ENCODE measurements around the gene FBXW12. TPM values are rescaled to one million over a fixed set of nuclear protein-coding genes. Genes with fewer than 3 reads are reported as not detected.
"Not testable (repeated sequence)": the region's sequence is repeated elsewhere in the genome, so short reads cannot be mapped to it uniquely, and the experiment has no call there.

FBXW12 gene, protein sequence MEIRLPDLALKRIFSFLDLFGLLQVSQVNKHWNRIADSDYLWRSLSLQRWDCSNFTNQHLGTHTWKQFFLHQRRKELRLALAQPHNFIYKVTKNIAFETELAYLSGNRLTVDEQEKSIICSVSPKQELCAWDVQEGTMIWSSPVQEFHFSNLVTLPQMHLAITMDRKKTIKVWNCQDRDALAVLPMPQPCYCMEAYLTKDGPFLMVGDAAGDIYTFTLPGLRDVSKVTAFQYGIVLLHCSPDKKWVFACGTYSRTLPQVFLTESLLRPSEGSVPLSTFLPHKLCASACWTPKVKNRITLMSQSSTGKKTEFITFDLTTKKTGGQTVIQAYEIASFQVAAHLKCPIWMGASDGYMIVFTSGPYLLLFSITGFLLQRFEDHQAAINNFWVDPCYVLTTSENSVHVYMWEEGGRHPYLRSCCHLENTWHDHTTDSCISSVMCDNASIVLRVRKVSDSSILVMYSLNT
- total RNA-seq (not detected), total RNA-seq (0 reads per million in 2 donors)

DNA sequence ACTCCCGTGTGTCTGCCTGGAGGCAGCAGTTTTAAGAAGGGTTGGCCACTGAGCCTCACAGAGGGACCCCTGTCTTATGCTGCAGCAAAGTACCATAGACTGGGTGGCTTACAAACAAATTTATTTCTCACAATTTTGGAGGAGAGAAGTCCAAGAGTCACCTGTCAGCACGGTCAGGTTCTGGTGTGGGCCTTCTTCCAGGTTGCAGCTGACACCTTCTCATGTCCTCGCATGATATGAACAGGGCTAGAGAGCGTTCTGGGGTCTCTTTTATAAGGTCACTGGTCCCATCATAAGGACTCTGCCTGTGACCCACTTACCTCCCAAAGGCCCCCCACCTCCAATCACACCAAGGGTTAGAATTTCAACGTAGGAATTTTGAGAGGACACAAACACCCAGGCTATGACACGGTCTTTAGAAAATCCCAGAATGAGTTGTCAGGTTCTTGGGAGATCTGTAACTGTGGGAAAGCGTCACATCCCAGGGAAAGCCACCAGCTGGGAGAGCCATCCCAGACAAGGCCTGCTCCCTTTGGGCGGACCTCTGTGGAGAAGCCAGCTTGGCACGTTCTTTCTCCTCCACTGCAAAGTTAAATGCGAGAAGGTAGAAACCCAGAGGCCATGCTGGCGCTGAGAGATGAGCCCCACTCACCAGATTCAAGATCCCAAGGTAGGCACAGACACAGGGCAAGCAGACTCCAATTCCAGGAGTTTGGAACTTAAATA lies at the start of gene FBXW12:
Gene FBXW12, plus strand, starts transcription at position 569 of the 726 bp plus-strand sequence. CDS start 549 bp downstream, outside the sequence.
- H3K27ac Mint-ChIP-seq, result peak within 1 kb of the TSS; percentile 49
- DNase-seq (no peak), ATAC-seq (no peak)
- H3K9me3 ChIP-seq (ENCODE audit: control insufficient read depth, low read length, poor library complexity, severe bottlenecking), result no peaks in the 10 kb centered on the region
- H3K4me3 Mint-ChIP-seq, result no peak within 1 kb of the TSS
- H3K27me3 Mint-ChIP-seq, result no peaks in the 10 kb centered on the region
- no peaks in the 10 kb centered on the region for H3K36me3 Mint-ChIP-seq (ENCODE audit: low read depth)
- peaks cover 9% of the 10 kb centered on the region for H3K4me1 Mint-ChIP-seq

DNA sequence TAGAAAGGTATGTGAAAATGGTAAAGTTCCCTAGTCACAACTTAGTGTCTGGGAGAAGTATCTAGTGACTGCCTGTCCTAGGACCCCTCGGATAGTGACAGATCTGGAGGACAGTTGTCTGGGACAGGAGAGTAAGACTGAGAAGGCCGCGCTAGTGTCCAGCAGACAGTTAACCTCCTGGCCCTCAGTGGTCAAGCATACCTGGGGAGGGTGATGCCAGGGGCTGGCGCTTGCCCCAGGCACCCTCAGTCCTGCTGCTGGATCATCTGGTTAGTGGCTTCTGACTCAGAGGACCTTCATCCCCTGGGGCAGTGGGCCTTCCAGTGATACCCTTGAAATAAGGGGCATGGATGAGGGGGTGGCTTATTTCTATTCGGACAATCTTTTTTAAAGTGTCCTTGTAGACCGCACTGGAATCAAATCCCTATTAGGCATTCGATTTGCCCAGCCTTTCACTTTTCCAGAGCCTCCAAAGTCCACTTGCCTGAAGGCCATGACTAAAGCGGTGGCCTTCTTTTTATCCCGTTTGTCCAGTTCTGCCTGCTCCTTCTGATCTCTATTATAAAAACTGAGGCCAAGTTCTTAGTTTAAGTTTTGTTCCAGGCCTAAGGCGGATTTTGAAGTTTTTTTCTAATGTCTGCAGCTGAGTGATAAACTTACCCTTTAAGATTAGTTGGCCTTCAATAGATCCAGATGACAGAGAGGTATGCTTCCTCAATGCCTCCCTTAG lies 40.1 kb upstream of the FBXW12 start:
- not testable (repeated sequence) for H3K36me3 Mint-ChIP-seq (ENCODE audit: low read depth); H3K27ac Mint-ChIP-seq; H3K4me3 Mint-ChIP-seq; H3K4me1 Mint-ChIP-seq; ATAC-seq; DNase-seq; H3K9me3 ChIP-seq (ENCODE audit: control insufficient read depth, low read length, poor library complexity, severe bottlenecking)
- peaks cover 49% of the 10 kb centered on the region for H3K27me3 Mint-ChIP-seq

DNA sequence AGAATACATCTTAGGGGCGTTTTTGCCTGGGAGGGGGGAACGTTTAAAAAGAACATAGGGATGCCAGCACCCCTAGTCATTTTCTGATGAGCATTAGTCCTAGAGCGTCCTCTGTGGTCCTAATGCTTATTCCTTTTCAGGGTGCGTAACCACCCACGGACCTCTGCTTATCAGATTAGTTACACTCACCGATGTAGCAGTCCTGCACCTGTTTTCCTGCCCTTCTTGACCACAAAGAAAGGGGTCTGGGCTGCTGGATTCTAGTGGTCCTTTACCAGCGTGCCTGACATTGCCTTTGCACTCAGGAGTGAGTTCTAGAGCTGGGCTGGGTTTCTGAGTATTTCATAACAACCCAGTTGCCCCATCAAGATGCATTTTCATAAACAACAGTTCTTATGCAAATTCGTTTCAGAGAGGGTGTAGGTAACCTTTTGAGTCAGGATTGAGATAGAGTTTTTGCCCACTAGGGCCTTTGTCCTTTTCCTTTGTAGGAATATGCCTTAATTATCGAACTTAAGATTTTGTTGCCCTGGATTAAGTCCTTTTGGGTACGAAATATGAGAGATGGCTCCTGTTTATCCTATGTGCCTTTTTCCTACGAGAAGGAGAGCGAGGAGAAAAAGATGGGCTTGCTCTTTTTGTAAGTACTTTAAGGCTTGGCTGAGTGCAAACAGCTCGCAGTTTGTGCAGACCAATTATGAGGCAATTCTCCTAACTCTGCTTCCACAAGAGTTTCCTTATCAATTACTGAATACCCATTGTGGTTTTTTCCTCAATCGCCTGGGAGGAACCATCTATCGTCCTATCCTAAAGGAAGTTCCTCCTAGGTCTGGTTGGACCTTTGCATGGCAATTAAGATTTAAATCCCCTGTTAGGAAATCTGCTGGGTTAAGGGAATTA lies 38.4 kb upstream of the FBXW12 start, which contains the start of gene SPINK8:
Gene SPINK8, minus strand, starts transcription at position 316 of the 900 bp plus-strand sequence. CDS start 5,320 bp downstream, outside the sequence.
- H3K4me1 Mint-ChIP-seq; H3K9me3 ChIP-seq (ENCODE audit: control insufficient read depth, low read length, poor library complexity, severe bottlenecking); H3K27ac Mint-ChIP-seq; H3K4me3 Mint-ChIP-seq; DNase-seq; H3K36me3 Mint-ChIP-seq (ENCODE audit: low read depth); ATAC-seq: not testable (repeated sequence)
- peaks cover 49% of the 10 kb centered on the region for H3K27me3 Mint-ChIP-seq

DNA sequence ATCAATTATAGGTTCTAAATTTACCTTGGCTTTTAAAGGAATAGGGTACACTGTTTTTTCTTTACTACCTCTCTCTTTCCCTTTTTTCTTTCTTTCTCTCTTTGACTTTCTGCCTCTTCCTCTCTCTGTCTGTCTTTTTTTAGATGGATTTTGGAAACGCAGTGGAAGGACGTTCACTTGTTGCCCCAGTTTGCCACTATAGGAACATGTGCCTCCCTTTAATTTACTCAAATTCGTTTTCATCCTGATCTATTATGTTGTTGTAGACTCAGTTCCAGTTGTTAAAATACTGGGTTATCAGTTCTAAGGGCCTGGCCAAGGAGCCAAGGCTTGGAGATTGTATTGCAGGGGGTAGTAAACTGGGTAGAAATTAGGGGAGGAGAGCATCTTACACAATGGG lies 37.4 kb upstream of the FBXW12 start:
- peaks cover 56% of the 10 kb centered on the region for H3K27me3 Mint-ChIP-seq
- H3K4me1 Mint-ChIP-seq, result peaks cover 6% of the 10 kb centered on the region
- no peak overlapping the region for H3K4me3 Mint-ChIP-seq

DNA sequence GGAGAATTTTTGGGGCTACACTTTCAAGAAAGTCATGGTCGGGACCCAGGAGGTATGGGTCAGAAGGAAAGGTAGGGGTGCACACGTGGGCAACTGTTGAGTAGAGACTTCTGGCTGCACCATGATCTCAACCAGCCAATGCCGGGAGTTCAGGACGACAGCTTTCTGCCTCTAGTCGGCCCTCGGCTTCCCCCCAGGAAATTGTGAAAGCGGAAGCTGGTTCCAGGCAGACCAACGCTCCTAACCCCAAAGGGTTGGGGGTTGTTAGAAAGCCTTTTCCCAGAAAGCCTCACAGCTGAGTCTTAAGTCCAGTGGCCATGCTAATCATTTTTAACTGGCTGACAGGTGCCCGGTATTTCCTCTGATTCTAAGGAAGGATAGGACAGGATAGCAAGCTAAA lies 36.7 kb upstream of the FBXW12 start:
- H3K4me1 Mint-ChIP-seq; H3K4me3 Mint-ChIP-seq; H3K27ac Mint-ChIP-seq; ATAC-seq; H3K36me3 Mint-ChIP-seq (ENCODE audit: low read depth); H3K9me3 ChIP-seq (ENCODE audit: control insufficient read depth, low read length, poor library complexity, severe bottlenecking); DNase-seq: not testable (repeated sequence)
- peaks cover 56% of the 10 kb centered on the region for H3K27me3 Mint-ChIP-seq

More for the DNA sequence above, 37.4 kb upstream of the FBXW12 start:
- H3K27ac Mint-ChIP-seq, result no peak overlapping the region
- H3K36me3 Mint-ChIP-seq (ENCODE audit: low read depth), result no peaks in the 10 kb centered on the region
- no peak for ATAC-seq
- H3K9me3 ChIP-seq (ENCODE audit: control insufficient read depth, low read length, poor library complexity, severe bottlenecking), result no peaks in the 10 kb centered on the region
- DNase-seq, result no peak

DNA sequence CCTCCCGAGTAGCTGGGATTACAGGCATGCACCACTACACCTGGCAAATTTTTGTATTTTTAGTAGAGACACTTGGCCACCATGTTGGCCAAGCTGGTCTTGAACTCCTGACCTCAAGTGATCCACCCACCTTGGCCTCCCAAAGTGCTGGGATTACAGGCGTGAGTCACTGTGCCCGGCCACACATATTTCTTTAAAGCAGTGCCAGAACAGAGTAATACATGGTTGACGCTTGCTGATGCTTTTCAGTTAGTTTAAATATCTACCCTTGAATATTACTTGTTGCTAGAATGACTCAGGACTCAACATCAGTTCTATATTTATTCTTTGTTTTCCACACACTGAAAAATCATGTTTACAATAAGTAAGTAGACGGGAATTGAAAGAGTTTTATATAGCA lies 34.5 kb upstream of the FBXW12 start:
- H3K9me3 ChIP-seq (ENCODE audit: control insufficient read depth, low read length, poor library complexity, severe bottlenecking); H3K36me3 Mint-ChIP-seq (ENCODE audit: low read depth); H3K4me3 Mint-ChIP-seq; ATAC-seq; H3K4me1 Mint-ChIP-seq; DNase-seq; H3K27ac Mint-ChIP-seq: not testable (repeated sequence)
- H3K27me3 Mint-ChIP-seq, result peaks cover 51% of the 10 kb centered on the region

DNA sequence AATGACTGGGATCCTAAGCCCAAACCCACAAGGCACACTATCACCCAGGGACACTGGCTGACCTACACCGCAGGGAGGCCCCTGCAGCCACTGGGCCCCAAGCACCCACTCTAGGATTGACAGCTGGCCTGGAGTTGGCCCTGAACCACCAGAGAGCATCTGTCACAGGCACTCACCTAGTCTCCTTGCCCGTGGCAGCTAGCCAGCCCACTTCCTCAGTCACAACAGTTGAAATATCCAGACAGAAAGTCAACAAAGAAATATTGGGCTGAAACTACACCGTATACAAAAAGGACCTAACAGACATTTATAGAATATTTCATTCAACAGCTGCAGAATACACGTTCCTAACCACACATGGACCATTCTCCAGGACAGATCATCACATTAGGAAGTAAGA lies 33.4 kb upstream of the FBXW12 start:
- H3K4me3 Mint-ChIP-seq, result no peak overlapping the region
- no peaks in the 10 kb centered on the region for H3K36me3 Mint-ChIP-seq (ENCODE audit: low read depth)
- H3K27ac Mint-ChIP-seq, result no peak overlapping the region
- ATAC-seq (no peak), DNase-seq (no peak)
- peaks cover 6% of the 10 kb centered on the region for H3K4me1 Mint-ChIP-seq
- no peaks in the 10 kb centered on the region for H3K9me3 ChIP-seq (ENCODE audit: control insufficient read depth, low read length, poor library complexity, severe bottlenecking)
- H3K27me3 Mint-ChIP-seq, result peaks cover 49% of the 10 kb centered on the region

DNA sequence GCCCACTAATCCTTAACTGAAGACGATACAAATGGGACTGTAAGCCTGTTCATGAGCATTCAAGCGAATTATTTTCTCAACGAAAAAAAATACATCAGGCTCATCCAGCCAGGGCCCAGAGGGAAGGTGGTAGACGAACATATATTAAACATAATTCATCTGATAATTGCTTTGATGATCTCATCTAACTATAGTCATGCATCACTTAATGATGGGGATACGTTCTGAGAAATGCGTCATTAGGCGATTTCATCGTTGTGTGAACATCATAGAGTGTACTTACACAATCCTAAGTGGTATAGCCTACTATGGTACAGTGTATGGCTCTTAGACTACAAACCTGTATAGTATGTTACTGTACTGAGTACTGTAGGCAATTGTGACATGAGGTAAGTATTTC lies 28.6 kb upstream of the FBXW12 start:
- no peaks in the 10 kb centered on the region for H3K36me3 Mint-ChIP-seq (ENCODE audit: low read depth)
- no peak overlapping the region for H3K4me3 Mint-ChIP-seq
- ATAC-seq (no peak), DNase-seq (no peak)
- no peaks in the 10 kb centered on the region for H3K9me3 ChIP-seq (ENCODE audit: control insufficient read depth, low read length, poor library complexity, severe bottlenecking)
- H3K27ac Mint-ChIP-seq, result no peak overlapping the region
- peaks cover 6% of the 10 kb centered on the region for H3K4me1 Mint-ChIP-seq
- peaks cover 18% of the 10 kb centered on the region for H3K27me3 Mint-ChIP-seq

DNA sequence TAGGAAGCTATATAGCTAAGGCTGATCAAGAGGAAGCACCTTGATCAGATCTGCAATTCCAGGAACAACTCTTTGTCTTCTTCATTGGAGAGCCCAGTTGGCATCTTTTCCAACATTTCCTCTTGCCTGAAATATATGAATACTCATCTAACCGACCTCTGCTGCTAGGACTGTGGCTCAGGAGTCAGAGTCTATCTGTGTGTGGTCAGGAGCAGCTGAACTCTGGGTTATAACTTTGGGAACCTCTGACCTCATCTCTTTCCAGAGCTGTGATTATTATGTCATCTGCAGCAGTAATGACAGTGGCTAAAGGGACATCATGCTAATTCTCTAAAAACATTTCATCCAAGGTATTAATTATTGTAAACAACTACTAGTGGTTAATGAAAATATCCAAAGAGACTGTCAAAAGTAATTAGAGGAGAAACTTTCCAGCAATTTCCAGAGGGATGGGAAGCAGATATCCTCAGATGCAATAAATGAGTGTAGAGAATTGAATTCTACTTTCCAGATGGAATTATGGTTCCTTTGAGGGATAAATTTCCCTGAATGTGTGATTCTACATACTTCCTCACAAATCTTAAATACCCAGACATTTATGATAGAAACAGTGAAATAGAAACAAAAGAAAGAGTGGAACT lies 27.0 kb upstream of the FBXW12 start:
- DNase-seq, result no peak
- H3K9me3 ChIP-seq (ENCODE audit: control insufficient read depth, low read length, poor library complexity, severe bottlenecking), result no peaks in the 10 kb centered on the region
- no peak for ATAC-seq
- Mint-ChIP-seq H3K4me1 (no peaks in the 10 kb centered on the region), H3K27me3 (peaks cover 13% of the 10 kb centered on the region), H3K36me3 (ENCODE audit: low read depth) (no peaks in the 10 kb centered on the region), H3K27ac (no peak overlapping the region), H3K4me3 (no peak overlapping the region)

DNA sequence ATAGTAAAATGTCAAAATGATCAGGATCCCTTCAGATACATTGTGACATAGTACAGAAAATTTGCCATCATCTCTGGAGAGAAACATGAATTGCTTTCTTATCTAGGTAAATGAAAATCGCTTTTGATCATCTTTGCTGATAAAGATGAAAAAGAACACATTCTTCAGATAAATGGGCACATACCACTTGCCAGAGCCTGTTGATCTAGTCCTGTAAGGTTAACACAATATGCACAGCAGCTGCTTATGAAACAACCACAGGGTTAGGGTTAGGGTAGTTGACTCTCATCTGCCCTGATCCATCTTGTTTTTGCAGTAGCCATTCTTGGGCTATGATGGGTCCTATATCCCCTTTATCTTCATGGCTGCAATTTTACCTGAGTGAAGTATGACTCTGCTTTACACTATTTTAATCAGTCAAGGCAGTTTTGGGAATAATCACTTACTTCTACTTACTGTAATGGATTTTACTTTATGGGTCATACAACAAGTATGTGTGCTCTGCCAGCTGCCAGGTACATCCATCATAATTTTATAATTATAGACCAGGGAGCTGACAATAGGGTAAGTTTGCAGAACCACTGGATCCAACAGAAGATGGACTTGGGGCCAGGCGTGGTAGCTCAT lies 26.0 kb upstream of the FBXW12 start:
- H3K4me1 Mint-ChIP-seq, result no peaks in the 10 kb centered on the region
- H3K4me3 Mint-ChIP-seq, result no peak overlapping the region
- H3K27me3 Mint-ChIP-seq, result peaks cover 13% of the 10 kb centered on the region
- no peaks in the 10 kb centered on the region for H3K9me3 ChIP-seq (ENCODE audit: control insufficient read depth, low read length, poor library complexity, severe bottlenecking)
- no peaks in the 10 kb centered on the region for H3K36me3 Mint-ChIP-seq (ENCODE audit: low read depth)
- no peak for ATAC-seq
- no peak for DNase-seq
- no peak overlapping the region for H3K27ac Mint-ChIP-seq

DNA sequence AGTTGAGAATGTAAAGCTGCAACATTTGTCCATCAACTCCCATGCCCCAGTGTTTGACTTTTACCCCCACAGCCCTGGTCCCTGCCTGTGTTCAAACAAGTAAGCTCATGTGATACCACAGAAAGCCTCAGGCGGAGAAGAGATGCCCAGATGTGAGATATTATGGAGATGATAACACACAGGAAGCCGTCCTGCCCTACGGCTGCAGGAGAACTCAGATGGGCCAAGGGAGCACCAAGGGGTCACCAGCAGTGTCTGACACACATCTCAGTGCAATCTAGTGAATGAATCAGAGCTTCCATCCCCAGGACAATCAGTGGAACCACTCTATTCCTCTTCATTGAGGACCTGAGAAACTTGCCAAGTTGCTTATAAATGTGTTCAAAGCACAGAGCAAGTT lies 24.5 kb upstream of the FBXW12 start:
- Mint-ChIP-seq H3K27ac (no peak overlapping the region), H3K27me3 (peaks cover 17% of the 10 kb centered on the region), H3K36me3 (ENCODE audit: low read depth) (peaks cover 2% of the 10 kb centered on the region)

DNA sequence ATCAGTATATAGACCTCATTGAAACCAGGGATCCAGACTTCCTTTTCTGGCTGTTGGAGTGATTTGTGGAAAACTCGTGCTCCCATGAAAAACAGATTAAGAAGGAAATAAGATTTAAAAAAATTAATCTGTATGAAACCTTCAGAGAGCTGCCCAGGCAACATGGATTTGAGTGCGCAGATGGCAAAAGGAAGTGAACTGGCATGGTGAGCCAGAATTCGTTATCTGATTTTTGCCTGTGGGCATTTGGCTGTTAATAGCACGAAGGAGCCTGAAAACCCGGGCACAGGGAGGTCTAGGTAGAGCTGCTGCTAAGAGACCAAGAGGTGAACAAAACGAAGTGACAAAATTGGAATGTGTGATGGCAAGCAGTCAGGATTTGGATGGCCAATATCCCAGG lies 19.5 kb upstream of the FBXW12 start:
- peaks cover 42% of the 10 kb centered on the region for H3K27me3 Mint-ChIP-seq
- no peak for ATAC-seq
- H3K4me3 Mint-ChIP-seq, result no peak overlapping the region
- H3K9me3 ChIP-seq (ENCODE audit: control insufficient read depth, low read length, poor library complexity, severe bottlenecking), result no peaks in the 10 kb centered on the region
- H3K27ac Mint-ChIP-seq, result no peak overlapping the region
- no peaks in the 10 kb centered on the region for H3K4me1 Mint-ChIP-seq
- no peak for DNase-seq
- H3K36me3 Mint-ChIP-seq (ENCODE audit: low read depth), result peaks cover 6% of the 10 kb centered on the region

More for the DNA sequence above, 24.5 kb upstream of the FBXW12 start:
- ATAC-seq (no peak), DNase-seq (no peak)
- no peaks in the 10 kb centered on the region for H3K9me3 ChIP-seq (ENCODE audit: control insufficient read depth, low read length, poor library complexity, severe bottlenecking)
- no peak overlapping the region for H3K4me3 Mint-ChIP-seq
- H3K4me1 Mint-ChIP-seq, result no peaks in the 10 kb centered on the region

Data from T-helper 17 cell (primary cell).